GM10266 (cell line): Measurements from ENCODE around the gene ZFP36.
A peak's percentile ranks its signal among the peaks of the same experiment; 100 is the strongest.

Experiments
- DNase-seq: peaks from one replicate; pipeline ENCODE4 v3.0.0; 2012; ENCODE audit errors: extremely low spot score
- TF ChIP-seq, protein P1 (sequence below): IDR thresholded peaks from 2 replicates; pipeline ENCODE4 v1.5.1; 2012; ENCODE audit warnings: mild to moderate bottlenecking, low read depth; ENCODE audit not compliant: control insufficient read depth, insufficient read depth; ENCODE audit errors: missing control alignments

Gene ZFP36

DNA sequence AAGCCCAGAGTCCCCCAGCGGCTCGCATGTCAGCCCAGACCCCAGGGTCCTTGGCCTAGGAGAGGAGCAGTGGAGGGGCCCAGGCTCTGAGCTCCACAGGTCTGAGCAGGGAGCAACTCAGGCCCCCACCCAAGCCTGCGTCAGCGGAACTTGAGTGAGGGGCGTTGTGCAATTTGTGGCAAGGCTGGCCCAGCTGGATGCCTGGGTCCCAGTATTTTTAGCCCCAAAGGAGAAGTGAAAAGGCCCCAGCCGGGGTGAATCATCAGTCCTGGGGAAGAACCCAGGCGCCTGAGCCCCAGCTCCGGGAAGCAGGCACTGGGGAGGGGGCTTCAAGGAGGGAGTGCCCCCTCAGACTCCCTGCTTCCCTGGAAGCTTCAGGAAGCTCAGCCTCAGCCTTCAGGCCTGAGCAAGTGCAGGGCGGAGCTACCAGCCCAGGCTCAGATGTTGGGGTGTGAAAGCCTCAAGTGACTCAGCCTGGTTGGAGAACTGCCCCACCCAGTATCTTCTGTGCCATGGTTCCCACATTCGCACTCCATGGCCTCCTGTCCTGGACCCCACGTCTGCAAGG lies 8.3 kb upstream of the ZFP36 start:
- TF ChIP-seq, protein P1, sequence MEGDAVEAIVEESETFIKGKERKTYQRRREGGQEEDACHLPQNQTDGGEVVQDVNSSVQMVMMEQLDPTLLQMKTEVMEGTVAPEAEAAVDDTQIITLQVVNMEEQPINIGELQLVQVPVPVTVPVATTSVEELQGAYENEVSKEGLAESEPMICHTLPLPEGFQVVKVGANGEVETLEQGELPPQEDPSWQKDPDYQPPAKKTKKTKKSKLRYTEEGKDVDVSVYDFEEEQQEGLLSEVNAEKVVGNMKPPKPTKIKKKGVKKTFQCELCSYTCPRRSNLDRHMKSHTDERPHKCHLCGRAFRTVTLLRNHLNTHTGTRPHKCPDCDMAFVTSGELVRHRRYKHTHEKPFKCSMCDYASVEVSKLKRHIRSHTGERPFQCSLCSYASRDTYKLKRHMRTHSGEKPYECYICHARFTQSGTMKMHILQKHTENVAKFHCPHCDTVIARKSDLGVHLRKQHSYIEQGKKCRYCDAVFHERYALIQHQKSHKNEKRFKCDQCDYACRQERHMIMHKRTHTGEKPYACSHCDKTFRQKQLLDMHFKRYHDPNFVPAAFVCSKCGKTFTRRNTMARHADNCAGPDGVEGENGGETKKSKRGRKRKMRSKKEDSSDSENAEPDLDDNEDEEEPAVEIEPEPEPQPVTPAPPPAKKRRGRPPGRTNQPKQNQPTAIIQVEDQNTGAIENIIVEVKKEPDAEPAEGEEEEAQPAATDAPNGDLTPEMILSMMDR, result no peak
- DNase-seq, result no peak

DNA sequence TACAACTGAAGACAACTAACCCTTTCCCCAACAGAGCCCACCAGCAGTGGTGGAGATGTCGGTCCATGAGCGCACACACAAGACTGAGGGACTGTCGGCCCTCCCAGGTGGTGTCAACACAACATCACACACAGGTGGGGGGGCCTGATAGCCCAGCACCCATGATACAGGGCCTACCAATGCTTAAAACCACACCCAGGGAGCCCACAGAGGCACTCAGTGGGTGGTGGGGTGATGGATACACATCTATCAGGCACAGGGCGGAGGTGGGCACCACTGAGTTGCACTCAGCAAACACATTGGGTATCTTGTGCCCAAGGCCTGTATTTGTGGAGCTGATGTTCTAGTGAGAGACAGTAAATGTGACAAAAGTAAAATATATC lies 7.0 kb upstream of the ZFP36 start:
- no peak for DNase-seq
- TF ChIP-seq, protein P1, result no peak

DNA sequence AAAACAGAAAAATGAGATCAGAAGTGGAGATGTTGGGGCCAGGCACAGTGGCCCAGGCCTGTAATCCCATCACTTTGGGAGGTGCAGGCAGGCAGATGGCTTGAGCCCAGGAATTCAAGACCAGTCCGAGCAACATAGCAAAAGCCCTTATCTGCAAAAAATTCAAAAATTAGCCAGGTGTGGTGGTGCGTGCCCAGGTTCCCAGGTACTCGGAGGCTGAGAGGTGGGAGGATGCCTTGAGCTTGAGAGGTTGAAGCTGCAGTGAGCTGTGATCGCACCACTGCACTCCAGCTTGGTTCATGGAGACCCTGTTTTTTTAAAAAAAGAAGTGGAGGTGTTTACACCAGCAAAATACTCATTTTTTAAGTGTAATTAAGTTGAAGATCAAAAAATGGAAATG lies 6.6 kb upstream of the ZFP36 start:
- DNase-seq, result no peak
- TF ChIP-seq, protein P1, result no peak

DNA sequence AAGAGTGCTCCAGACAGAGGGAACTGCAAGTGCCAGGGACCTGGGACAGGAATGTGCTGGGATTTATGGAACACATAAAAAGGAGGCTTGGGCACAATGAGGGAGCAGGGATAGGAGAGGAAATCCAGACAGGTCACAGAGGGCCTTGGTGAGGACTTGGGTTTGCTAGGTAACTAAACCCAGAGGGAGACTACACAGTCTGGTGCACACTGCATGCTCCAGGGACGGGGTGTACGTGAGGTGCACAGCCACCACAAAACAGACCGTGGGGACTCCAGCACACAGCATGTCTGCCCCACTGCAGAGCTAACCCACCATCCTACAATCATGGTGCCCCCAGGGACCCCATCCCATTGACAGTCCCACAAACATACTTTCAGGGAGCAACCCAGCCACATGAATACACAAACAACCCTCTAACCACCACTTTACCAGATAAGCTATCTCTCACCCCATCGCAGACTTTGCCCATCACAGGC lies 5.5 kb upstream of the ZFP36 start:
- TF ChIP-seq, protein P1, result no peak

DNA sequence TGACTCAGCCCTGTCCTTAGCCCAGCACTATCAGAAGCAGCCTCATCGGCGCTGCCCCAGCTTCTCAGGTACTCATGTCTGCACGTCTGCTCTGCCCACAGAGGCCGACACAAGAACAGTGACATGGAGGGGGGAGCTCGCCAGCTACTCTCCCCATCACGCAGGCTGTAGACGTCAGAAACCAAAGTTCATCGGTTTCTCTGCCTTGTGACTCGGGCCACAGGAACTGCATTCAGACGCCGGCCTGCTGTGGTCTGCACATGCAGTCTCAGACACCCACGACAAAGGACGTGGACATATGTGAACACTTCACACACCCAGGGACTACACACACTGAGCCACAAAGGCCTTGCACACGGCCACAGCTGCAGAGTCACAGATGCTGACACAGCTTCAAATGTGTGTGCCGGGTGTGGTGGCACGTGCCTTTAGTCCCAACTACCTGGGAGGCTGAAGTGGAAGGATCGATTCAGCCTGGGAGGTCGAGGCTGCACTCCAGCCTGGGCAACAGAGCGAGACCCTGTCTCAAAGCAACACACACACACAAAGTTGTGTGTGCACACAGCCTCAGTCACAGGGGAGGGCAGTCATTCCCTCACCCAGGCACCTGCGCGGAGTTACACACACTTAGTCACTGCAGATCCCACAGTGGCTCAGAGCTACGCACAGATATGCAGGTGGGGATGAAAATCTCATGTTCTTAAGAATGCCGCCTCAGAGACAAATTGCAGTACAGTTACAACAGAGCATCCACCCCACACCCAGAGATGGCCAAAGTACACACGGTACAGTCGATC lies 4.9 kb upstream of the ZFP36 start:
- DNase-seq, result peak; percentile 70
- TF ChIP-seq, protein P1, result no peak

More for the DNA sequence above, 5.5 kb upstream of the ZFP36 start:
- DNase-seq, result no peak

DNA sequence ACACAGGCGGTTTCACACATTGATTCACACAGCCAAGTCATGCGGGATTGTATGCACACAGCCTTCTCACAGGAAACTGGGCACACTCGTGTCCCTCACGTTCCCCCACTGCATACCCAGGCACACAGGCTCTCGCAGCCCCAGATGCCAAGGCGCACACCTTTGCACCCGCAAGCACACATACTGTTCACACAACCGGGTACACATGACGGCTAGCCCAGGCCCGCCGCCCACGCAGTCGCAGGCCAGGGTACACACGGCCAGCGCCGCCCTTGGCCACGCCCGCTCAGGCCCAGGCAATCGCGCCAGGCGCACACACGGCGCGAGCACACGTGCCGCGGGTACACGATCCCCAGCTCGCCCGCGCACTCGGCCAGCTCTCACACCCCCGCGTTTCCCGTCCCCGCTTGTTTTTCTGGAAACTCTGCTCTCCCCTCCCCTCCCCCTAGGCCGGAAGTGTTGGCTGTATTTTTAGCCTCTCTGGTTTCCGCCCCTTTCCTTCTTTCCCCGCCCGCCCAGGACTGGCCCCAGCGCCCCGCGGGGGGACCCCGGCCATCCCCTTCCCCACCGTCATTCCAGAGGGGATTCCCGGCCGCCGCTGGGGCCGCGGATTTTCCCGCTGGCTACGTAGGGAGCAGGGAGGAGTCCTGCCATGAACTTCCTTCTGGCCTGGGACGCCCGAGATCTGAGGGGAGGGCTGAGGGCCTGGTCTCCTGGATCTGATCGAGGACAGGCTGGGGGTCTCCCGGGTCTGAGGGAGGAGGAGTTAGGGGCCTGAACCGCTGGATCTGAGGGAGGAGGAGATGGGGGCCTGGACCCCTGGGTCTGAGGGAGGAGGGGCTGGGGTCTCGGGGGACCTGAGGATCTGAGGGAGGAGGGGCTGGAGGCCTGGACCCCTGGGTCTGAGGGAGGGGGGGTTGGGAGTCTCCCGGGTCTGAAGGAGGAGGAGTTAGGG lies 4.0 kb upstream of the ZFP36 start:
- peak; percentile 76 for DNase-seq
- TF ChIP-seq, protein P1, result no peak
